Thyroid gland (tissue), 4 donors: ENCODE measurements around the gene UBXN7. TPM values are rescaled to one million over a fixed set of nuclear protein-coding genes. Genes with fewer than 3 reads are reported as not detected.
"Not testable (repeated sequence)": the region's sequence is repeated elsewhere in the genome, so short reads cannot be mapped to it uniquely, and the experiment has no call there.

Experiments
- DNase-seq, 2 donors: peaks; one replicate each; pipeline ENCODE4 v3.0.0-alpha.2; 2019
- H3K27ac ChIP-seq, 3 donors: fragments of 200-600 bp; sonication (generic); 1 replicate in 2 of 3; 2 replicates in 1 of 3; pipeline ENCODE4 v1.5.1; 2016 to 2019; ENCODE audit warnings: mild to moderate bottlenecking in 1 of 3, moderate library complexity in 1 of 3
- H3K27me3 ChIP-seq: fragments of 200-600 bp; sonication (generic); one replicate; pipeline ENCODE4 v1.5.1; 2019
- H3K36me3 ChIP-seq, 2 donors: fragments of 200-600 bp; sonication (generic); one replicate each; pipeline ENCODE4 v1.5.1; 2016 to 2019
- H3K4me1 ChIP-seq, 2 donors: fragments of 200-600 bp; sonication (generic); one replicate each; pipeline ENCODE4 v1.5.1; 2017 to 2019
- H3K4me3 ChIP-seq, 3 donors: fragments of 200-600 bp; sonication (generic); replicated peaks in 1 of 3; 1 replicate in 2 of 3; 2 replicates in 1 of 3; pipeline ENCODE4 v1.5.1; 2016; ENCODE audit warnings: mild to moderate bottlenecking in 1 of 3
- H3K9me3 ChIP-seq: fragments of 200-600 bp; sonication (generic); one replicate; pipeline ENCODE4 v1.5.1; 2017
- CTCF ChIP-seq, 6 experiments: fragments of 200-600 bp in 3 of 6; fragments of 450-650 bp in 3 of 6; sonication (generic) in 3 of 6; IDR thresholded peaks; one replicate each; pipeline ENCODE4 v1.5.1; 2016 to 2019; ENCODE audit warnings: antibody characterized with exemption in 6 of 6, mild to moderate bottlenecking in 2 of 6, inconsistent platforms in 1 of 6, moderate library complexity in 1 of 6
- POLR2A ChIP-seq, 2 donors: fragments of 450-650 bp; IDR thresholded peaks; one replicate each; pipeline ENCODE4 v1.6.1; 2017; ENCODE audit warnings: antibody characterized with exemption in 2 of 2, mild to moderate bottlenecking in 2 of 2, moderate library complexity in 1 of 2
- WGBS, 2 donors: methylation state at CpG; one replicate each; pipeline ENCODE4 v1.1.5; 2017; 5-methylcytosine and 5-hydroxymethylcytosine counted together
- intact Hi-C: fragments of 100-400 bp; cut with DNase I; formaldehyde crosslinking; loops from one replicate; pipeline ENCODE4 v1.15.1; 2023
- total RNA-seq, 4 donors: library from RNA; depleted of rRNA; stranded (reverse); fragments of >200 nt; gene quantifications; one replicate each; pipeline ENCODE4 v1.2.3, GENCODE V29; 2016

The UBXN7 gene
- total RNA-seq, 4 donors from 2014 or later: 16.8 to 38.4 (median 23.2) TPM

DNA sequence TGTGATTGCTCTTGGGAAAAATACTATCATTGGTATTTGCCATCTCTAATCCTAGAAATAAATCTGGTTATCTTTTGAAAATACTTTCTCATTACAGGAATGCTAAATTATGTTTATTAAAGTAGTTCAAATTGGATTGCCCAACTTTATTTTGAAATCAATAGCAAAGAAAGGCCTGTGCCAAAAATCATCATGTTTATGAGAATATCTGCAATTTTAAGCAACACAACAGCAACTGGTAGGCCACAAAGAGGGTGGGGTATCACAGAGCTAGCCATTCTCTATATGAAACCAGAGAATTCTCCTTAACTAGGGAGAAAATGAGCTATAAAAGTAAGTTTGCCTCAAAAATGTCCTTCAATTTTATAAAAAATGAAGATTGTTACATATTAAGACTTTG, 82.2 kb downstream of the UBXN7 start:
- Histone ChIP-seq H3K27ac (no peak overlapping the region), H3K27me3 (no peaks in the 10 kb centered on the region), H3K4me1 (no peaks in the 10 kb centered on the region), H3K4me3 (no peak overlapping the region), H3K9me3 (no peaks in the 10 kb centered on the region), H3K36me3 (peaks cover 0 to under 1% of the 10 kb centered on the region in 2 donors)
- intact Hi-C loops: no loop called here
- no peak for TF ChIP-seq POLR2A (IDR thresholded peaks at IDR 0.05)
- TF ChIP-seq CTCF (IDR thresholded peaks at IDR 0.05): no peak
- no peak for DNase-seq

GRCh38 chr3:196348698-196349097, 83.5 kb downstream of the UBXN7 start:
- intact Hi-C loops: no loop called here
- H3K4me1 ChIP-seq: no peaks in the 10 kb centered on the region
- H3K4me3 ChIP-seq: no peak overlapping the region
- no peak for TF ChIP-seq POLR2A (IDR thresholded peaks at IDR 0.05)
- no peak for TF ChIP-seq CTCF (IDR thresholded peaks at IDR 0.05)
- H3K9me3 ChIP-seq: no peaks in the 10 kb centered on the region
- no peak overlapping the region for H3K27ac ChIP-seq
- 95 to 99% methylated on average over 3 of the region's 3 CpGs for WGBS, 2 donors
- H3K36me3 ChIP-seq: no peaks in the 10 kb centered on the region
- no peak for DNase-seq
- H3K27me3 ChIP-seq: no peaks in the 10 kb centered on the region

DNA sequence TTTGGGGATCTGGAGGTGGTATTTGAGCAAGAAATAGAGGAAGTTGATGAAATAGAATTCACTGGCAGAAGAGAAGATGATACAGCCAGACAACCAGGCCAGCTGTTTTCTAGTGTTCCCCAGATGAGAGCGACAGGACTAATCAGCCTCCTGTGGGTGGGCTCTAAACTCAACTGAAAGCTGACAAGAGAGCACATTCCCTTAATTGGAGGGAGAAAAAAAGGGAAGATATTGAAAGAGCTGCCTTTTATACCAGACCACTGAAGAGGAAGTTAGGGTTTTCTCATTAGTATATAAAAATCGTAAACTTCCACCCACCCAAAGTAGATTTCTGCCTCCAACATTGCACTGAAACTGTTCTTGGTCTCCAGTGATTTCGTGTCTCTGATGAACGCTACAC, 87.6 kb downstream of the UBXN7 start:
- Histone ChIP-seq H3K4me3 (no peak overlapping the region), H3K27ac (no peak overlapping the region), H3K9me3 (no peaks in the 10 kb centered on the region), H3K4me1 (no peaks in the 10 kb centered on the region), H3K36me3 (no peaks in the 10 kb centered on the region), H3K27me3 (no peaks in the 10 kb centered on the region)
- WGBS, 2 donors: 85 to 88% methylated on average over 4 of the region's 4 CpGs
- no peak for DNase-seq
- intact Hi-C loops: no loop called here
- TF ChIP-seq POLR2A (IDR thresholded peaks at IDR 0.05) (no peak), CTCF (IDR thresholded peaks at IDR 0.05) (no peak)

GRCh38 chr3:196343917-196344316, 88.3 kb downstream of the UBXN7 start:
- WGBS, 2 donors: 96 to 97% methylated on average over 14 of the region's 14 CpGs
- intact Hi-C loops: not testable (repeated sequence)

DNA sequence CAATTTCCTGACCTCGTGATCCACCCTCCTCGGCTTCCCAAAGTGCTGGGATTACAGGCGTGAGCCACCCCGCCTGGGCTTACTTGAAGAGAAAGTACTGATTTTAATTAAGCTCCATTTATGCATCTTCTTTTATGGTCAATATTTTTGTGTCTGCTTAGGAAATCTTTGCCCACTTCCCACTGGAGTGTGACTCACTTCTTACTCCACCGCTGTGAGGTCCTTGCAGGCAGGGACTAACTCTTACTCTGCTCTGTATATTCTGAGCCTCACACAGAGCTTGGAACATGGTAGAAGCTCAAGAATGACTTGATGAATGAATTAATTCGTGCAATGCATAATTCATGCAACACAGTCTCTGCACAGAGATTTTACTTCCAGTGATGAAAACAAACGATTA, 91.1 kb downstream of the UBXN7 start:
- DNase-seq: no peak
- H3K27me3 ChIP-seq: no peaks in the 10 kb centered on the region
- no peaks in the 10 kb centered on the region for H3K4me1 ChIP-seq
- no peak overlapping the region for H3K27ac ChIP-seq
- WGBS, 2 donors: 73 to 76% methylated on average over 7 of the region's 7 CpGs
- no peak overlapping the region for H3K4me3 ChIP-seq
- TF ChIP-seq CTCF (IDR thresholded peaks at IDR 0.05): no peak
- TF ChIP-seq POLR2A (IDR thresholded peaks at IDR 0.05): no peak
- intact Hi-C loops: no loop called here
- H3K36me3 ChIP-seq: no peaks in the 10 kb centered on the region
- no peaks in the 10 kb centered on the region for H3K9me3 ChIP-seq

More at GRCh38 chr3:196343917-196344316, 88.3 kb downstream of the UBXN7 start:
- H3K27me3 ChIP-seq, H3K4me3 ChIP-seq, H3K36me3 ChIP-seq, DNase-seq, H3K4me1 ChIP-seq, H3K27ac ChIP-seq, H3K9me3 ChIP-seq: not testable (repeated sequence)

- no peak for DNase-seq
- Histone ChIP-seq H3K4me1 (no peaks in the 10 kb centered on the region), H3K27me3 (no peaks in the 10 kb centered on the region), H3K4me3 (no peak overlapping the region), H3K27ac (no peak overlapping the region), H3K36me3 (no peaks in the 10 kb centered on the region), H3K9me3 (no peaks in the 10 kb centered on the region)
- no peak for TF ChIP-seq CTCF (IDR thresholded peaks at IDR 0.05)
- TF ChIP-seq POLR2A (IDR thresholded peaks at IDR 0.05): no peak
- WGBS, 2 donors: 74 to 81% methylated on average over 2 of the region's 2 CpGs
- intact Hi-C loops: no loop called here
Measured at GRCh38 chr3:196340466-196340865, 91.8 kb downstream of the UBXN7 start.
